ENCODE results near the gene MARCKS. TPM values are rescaled to one million over a fixed set of nuclear protein-coding genes. Genes with fewer than 3 reads are reported as not detected.

MARCKS gene
- total RNA-seq, 1 experiment from 2014 or later, result 0.08 TPM

- no peak for DNase-seq (ENCODE audit: low read depth)
Measured at GRCh38 chr6:113853252-113853651, 3.9 kb upstream of the MARCKS start.

- DNase-seq (ENCODE audit: low read depth), result no peak
Measured at GRCh38 chr6:113854531-113855499, 2.3 kb upstream of the MARCKS start.

GRCh38 chr6:113855500-113856374, 1.4 kb upstream of the MARCKS start:
- DNase-seq (ENCODE audit: low read depth), result no peak

- no peak for DNase-seq (ENCODE audit: low read depth)
Measured at GRCh38 chr6:113856375-113856624, 845 bp upstream of the MARCKS start.

- DNase-seq (ENCODE audit: low read depth), result no peak
Measured at GRCh38 chr6:113857556-113858479, 673 bp downstream of the MARCKS start.

- DNase-seq (ENCODE audit: low read depth), result peak; percentile 36
Measured at GRCh38 chr6:113858480-113859348, 1.6 kb downstream of the MARCKS start.

- DNase-seq (ENCODE audit: low read depth), result no peak
Measured at GRCh38 chr6:113859349-113860180, 2.4 kb downstream of the MARCKS start.

- no peak for DNase-seq (ENCODE audit: low read depth)
Measured at GRCh38 chr6:113860181-113860955, 3.2 kb downstream of the MARCKS start.

- DNase-seq (ENCODE audit: low read depth), result no peak
Measured at GRCh38 chr6:113862112-113862511, 5.0 kb downstream of the MARCKS start.

- DNase-seq (ENCODE audit: low read depth), result no peak
Measured at GRCh38 chr6:113870917-113871316, 13.8 kb downstream of the MARCKS start.

- DNase-seq (ENCODE audit: low read depth), result no peak
Measured at GRCh38 chr6:113871975-113872374, 14.8 kb downstream of the MARCKS start.

GRCh38 chr6:113873043-113873667, 16.0 kb downstream of the MARCKS start:
- DNase-seq (ENCODE audit: low read depth), result no peak

GRCh38 chr6:113875470-113875869, 18.3 kb downstream of the MARCKS start:
- DNase-seq (ENCODE audit: low read depth), result peak; percentile 24

- DNase-seq (ENCODE audit: low read depth), result no peak
Measured at GRCh38 chr6:113876695-113877094, 19.6 kb downstream of the MARCKS start.

GRCh38 chr6:113879186-113880096, 22.3 kb downstream of the MARCKS start:
- DNase-seq (ENCODE audit: low read depth), result peak; percentile 69

- DNase-seq (ENCODE audit: low read depth), result no peak
Measured at GRCh38 chr6:113881478-113881980, 24.4 kb downstream of the MARCKS start.

Measured in HT1080 (cell line).